Pulmonary artery endothelial cell (primary cell): ENCODE measurements around the gene CLSTN3. TPM values are rescaled to one million over a fixed set of nuclear protein-coding genes. Genes with fewer than 3 reads are reported as not detected.

Experiments used
- DNase-seq: peaks from one replicate; pipeline ENCODE4 v3.0.0-alpha.2; 2011; ENCODE audit warnings: low read depth, low spot score
- total RNA-seq: library from RNA; depleted of rRNA; stranded (reverse); fragments of >200 nt; gene quantifications from 2 replicates; pipeline ENCODE4 v1.2.3, GENCODE V29; 2014

The CLSTN3 gene
- 12.8 and 18.5 TPM in 2 replicates for total RNA-seq

DNA sequence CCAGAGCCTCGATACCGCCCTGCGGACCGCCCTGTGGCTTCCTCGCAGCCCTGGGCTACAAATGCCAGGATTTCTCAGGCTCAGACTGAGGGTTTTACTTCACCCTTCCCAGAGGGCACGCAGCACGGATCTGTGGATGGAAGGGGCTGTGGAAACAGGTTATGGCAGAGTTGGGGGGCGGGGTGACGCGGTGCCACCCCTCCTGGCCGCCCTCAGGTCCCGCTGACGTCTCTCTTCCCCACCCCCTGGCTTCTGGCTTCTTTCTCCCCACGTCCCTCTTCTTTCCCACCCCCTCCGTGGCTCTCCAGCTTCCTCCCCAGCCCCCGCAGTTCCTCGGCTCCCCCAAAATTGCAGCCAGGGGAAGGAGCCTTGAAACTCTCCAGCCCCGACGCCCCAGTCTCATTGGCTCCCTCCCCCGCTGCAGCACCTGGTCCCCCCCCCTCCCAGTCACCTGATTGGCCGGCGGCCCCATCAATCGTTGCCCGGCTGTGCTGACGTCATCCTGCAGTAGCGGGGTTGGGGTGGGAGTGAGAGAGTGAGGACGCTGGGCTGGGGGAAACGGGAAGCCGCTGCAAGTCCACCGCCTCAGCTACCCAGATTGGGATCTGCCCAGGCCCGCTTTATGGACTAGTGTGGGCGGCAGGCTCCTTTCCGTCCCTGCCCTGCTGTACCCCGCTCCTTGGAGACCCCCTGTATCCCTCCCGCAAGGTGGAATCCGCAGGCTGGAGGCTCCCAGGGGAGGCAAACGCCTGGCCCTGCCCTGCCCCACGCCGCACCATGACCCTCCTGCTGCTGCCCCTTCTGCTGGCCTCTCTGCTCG, at the start of gene CLSTN3:
Gene CLSTN3, plus strand, starts transcription at position 500 of the 820 bp plus-strand sequence. Its CDS starts 278 bp downstream, at position 778.
- DNase-seq: peak; percentile 36

DNA sequence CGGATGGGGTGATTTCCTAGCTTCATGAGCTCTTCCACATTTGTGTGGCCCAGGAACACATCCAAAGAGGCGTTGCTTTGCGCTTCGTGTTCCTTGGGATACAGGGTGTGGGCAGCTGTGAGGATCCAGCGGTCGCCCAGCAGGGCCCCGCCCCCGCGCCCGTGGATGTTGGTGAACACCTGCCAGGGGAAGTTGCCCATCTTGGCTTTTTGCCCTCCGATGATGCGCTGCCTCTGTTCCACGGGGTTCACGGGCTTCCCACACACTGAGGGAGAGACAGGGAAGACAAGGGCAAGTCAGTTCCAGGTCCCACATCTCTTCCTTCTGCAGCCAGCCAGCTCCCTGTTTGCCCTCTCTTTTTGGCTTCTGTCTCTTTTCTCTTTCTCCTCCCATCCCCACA, 49.1 kb upstream of the CLSTN3 start:
- DNase-seq: no peak

DNA sequence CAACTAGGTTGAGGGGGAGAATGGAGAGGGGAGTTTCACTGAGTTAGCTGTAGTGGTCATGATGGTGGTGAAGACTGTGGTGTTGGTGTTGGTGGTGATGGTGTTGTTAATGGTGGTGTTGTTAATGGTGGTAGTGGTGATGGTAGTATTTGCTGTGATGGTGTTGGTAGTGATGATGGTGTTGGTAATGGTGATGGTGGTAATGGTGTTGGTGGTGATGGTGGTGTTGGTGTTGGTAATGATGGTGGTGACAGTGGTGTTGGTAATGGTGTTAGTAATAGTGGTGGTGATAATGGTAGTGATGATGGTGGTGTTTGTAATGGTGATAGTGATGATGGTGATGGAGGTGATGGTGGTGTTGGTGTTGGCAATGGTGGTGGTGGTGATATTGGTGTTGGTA, 47.0 kb upstream of the CLSTN3 start:
- no peak for DNase-seq

DNA sequence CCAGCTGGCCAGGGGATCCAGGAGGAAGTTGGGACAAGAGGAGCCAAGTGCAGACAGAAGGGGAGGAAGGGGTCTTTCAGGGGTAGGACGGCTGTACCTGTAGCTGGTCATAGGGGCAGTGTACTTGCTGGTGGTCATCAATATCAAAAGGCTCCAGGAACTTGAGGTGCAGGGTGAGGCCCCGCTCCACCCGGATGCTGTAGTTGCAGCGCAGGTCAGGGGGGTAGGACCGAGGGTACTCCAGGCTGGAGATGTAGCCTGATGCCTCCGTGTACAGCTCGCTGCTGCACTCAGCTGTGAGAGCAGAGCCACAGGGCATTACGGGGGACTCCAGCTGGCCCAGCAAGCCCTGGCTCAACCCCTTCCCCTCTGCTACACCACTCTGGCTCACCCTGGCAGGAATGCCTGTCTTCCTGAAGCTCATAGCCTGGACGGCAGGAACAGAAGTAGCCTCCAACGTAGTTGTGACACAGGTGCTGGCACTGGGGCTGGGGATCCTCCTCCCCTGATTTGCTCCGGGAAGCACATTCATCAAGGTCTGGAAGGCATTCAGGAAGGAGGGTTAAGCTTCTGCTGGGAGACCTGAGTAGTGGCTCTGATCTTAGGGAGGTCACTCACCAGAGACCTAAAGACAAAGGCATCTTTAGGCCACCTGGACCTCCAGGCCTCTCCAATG, 40.8 kb upstream of the CLSTN3 start:
- no peak for DNase-seq

DNA sequence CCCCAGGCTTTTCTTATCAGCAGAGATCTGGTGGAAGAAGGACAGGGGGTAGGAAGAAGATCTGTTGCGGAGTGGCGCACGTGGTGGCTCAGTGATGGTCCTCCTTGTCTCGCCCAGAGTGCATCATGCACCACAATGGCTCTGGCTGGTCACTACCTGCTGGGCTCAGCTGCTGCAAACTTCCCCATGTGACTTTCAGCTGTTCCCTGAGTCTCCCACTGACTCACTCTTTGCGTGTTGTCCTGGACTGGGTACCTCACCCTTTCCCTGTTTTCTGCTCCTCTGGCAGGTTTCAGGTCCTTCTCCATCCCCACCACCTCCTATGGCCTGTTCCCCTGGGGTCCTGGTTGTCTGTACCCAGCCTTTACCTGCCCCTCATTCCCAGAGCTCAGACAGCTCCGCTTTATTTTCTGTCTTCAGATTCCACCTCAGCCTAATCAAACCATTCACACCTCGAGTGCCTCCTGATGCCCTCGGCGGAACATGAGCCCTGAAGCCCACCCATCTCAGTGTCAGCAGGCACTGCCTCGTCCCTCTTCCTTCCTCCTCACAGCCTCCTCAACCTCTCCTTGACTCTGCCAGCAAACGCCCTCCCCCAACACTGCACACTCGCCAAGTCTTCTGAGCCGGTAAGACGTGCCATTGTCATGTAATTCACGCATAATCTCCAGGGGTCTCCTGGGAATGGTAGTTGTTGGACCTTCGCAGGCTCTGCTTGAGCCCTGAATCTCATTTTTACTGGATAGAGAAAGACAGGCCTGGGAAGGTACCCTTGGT, 39.8 kb upstream of the CLSTN3 start:
- DNase-seq: no peak

DNA sequence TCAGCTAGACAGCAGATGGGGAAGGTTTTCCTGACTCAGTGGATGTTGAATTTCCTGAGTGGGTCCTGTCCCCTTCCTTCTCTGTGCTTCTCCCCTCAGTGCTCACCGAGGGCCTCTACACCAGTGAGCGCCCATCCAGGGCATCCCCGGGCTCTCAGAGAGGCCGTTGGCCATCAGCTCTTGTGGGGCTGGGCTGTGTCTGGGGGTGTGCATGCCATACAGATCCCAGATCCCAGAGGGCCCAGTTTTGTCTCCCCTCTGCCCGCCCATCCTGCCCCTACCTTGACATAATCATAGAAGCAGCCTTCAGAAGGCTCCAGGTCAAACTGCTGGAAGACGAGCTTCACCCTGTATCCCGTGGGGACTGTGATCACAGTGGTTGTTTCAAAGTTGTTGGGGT, 39.0 kb upstream of the CLSTN3 start:
- DNase-seq: no peak

DNA sequence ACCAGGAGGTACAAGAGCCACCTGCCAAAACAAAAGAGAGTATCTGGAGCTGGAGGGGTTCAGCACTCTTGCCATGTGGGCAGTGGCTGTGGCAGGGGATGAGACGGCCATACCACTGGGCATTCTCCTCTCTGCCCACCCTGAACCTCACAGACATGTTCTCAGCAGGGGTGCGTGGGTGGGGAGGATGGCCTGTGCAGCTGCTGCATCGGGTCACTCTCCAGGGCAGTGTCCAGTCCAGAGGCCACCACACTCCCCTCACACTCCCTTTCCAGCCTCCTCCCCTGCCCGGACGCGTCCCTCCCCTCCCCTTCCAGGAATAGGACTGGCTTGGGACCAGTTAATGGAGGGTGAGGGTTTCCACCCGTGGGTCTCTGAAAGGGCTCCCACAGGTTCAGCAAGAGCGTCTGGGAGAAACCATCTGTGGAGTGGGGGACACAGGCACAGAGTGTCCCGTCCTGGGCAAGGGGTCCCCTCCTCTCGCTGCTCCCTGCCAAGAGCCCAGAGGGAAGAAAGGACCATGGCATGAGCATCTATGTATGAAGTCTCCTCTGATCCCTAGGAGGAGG, 38.4 kb upstream of the CLSTN3 start:
- no peak for DNase-seq

DNA sequence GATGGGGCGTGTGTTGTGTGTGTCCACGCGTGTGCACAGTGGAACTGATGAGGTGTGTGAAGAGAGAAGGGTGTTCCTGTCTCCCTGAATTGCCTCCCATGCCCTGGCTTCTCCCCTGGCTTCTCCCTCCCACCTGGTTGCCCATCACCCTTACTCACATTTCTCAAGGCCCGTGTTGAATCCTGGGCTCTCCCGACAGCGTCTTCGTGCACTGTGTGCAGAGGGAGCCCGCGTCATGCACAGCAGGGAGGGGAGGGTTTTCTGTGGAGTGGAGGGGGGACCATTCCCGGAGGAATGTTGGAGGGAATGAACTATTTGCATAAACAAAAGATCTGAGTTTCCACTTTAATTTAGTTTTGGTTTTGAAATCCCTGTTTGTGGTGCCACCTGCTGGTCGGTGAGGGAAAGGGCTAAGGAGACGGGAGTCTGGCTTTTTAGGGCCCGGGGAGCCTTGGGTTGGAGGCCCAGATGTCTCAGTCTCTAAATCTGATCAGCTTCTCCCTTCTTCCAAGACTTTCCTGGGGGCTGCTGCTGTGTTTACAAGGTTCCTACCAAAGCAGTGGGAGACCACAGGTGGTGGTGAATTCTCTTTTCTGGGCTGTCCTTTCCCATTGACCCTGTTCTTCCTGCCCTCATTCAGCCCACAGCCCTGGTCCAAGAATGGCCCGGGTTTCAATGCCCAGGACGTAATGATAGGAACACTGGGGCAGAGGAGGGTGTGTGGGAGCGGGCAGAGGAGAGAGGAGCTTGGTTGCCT, 37.8 kb upstream of the CLSTN3 start, which contains the start of gene C1R:
Gene C1R, minus strand, starts transcription at position 217 of the 757 bp plus-strand sequence. Its CDS starts 57 bp downstream, at position 160.
- DNase-seq: no peak

DNA sequence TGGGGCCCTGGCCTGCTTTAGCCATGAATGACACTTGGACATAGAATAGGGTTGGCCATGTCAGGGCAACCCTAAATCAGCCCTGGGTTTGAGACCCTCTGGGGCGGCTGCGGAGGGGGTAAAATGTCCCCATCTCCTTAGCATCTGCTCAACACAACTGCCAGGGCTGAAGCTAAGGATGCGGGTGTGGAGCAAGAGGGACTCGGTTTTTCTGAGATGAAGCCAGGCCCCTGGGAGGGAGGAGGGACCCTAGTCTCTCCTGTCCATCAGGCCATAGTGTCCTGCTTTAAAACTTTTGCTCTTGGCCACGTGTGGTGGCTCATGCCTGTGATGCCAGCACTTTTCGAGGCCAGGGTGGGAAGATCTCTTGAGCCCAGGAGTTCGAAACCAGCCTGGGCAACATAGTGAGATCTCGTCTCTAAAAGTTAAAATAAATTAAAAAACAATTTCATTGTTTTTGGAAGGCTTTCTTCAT, 37.1 kb upstream of the CLSTN3 start:
- DNase-seq: no peak

DNA sequence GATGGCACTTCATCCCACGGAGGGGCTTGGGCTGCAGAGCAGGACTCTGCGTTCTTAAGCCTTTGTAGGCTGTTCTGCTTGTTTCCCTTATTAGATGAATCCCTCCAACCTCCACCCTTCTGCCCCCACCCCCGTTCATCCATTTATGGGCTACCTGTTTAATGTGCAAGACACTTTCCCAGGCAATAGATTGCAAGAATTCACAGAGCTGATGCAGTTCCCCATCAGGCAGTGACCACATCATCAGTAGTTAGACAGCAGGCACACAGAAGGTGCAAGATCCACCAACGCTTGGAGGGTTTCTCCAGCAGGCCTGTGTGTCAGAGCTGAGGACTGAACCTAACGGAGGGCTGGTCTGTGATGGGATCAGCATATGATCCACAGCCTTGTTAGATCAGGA, 36.7 kb upstream of the CLSTN3 start:
- no peak for DNase-seq

DNA sequence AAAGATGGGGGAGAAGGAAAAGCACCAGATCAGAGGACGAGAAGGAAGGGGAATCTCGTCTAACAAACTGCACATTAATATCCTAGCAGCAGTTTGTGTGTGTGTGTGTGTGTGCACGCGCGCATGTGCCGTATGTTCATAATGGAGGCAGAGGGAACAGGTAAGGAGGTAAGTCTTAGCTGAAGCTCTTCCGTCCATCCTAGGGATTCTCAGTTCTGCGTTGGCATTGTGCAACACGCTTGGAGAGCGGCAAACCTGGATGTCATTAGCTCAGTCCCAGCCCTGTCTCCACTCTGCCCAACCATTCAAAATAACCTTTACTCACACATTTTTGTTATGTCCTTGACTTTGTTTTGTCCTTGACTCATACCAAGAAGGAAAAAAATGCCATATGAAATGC, 36.3 kb upstream of the CLSTN3 start:
- no peak for DNase-seq

DNA sequence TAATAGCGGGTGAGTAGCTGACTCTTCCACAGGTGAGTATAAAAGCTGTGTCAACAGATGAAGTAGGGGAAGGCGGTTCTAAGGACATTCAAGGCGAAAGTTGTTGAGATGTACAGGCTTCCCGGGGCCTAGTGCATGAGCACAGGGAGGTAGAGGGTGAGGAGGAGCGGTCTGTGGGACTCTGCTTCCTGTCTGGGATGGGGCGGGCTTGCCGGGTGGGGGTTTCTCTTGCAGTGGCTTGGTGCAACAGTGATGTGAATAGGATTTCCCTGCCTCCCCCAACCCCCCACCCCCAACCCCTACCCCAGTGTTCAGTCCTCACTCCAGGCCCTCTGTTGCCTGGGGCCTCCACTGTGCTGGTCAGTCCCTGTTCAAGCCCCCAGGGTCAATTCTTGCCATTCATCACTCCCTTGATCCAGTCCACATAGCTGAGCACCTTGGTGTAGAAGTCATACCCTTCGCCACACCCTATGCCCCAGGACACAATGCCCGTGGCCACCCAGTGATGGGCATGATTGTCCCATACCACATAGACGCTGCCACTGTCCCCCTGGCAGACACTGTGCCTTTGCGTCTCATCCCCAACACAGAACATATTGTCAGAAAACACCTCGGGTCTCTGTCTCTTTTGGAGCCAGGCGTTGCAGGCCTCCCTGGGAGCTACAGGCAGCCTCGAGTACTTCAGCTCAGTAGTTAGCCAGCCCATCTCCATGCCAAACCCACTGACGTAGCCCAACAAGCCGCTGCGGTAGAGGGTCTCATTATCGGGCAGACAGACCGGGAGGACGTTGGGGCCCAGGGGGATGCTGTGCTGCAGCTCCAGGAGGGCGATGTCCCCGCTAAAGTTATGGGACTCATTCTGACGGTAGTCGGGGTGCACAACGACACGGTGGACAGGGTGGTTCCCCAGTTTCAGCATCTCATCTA, 33.9 kb upstream of the CLSTN3 start:
- no peak for DNase-seq

DNA sequence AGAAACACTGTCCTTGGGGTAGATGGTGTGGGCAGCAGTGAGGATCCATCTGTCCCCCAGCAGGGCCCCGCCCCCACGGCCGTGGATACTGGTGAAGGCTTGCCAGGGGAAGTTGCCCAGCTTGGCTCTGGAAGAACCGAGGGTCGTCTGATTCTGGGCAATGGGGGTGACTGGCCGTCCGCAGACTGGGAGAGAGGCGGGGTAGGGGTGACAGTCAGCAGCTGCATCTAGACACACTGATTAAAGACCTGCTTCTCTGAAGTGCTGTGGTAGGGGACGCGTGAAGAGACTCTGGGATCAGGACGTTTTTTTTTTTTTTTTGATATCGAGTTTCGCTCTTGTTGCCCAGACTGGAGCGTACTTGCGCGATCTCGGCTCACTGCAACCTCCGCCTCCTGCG, 33.2 kb upstream of the CLSTN3 start:
- DNase-seq: no peak

DNA sequence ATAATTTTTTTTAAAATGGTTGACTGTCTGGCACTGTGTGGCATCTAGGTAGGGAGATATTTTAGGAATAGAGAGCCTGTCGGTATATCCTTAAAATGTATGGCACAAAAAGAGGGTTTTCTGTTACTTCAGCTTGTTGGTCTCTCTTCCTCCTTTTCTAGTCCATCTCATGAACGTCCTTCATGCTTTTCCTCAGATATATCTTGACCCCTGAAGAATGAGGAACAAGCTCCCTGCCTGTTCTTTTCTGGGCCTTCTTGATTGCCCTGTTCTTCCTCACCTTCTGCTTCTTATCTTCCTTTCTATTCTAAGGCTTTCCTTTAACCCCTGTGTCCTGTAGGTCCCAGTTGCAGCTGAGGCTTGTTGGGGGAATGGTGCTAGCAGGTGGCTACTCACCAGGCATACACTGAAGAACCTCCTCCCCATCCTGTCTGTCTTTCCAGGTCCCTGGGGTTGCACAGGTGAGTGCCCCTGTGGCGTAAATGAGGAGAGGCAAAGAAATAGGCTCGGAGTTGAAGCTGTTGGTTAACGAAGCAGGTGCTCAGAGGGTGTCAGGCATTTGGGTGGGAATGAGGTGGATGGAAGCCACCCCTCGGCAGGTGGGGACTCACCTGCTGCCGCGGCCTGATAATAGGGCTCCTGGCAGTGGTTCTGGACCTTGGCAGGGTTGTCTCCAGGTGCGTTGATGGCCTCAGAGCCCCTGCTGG, 30.7 kb upstream of the CLSTN3 start:
- no peak for DNase-seq

DNA sequence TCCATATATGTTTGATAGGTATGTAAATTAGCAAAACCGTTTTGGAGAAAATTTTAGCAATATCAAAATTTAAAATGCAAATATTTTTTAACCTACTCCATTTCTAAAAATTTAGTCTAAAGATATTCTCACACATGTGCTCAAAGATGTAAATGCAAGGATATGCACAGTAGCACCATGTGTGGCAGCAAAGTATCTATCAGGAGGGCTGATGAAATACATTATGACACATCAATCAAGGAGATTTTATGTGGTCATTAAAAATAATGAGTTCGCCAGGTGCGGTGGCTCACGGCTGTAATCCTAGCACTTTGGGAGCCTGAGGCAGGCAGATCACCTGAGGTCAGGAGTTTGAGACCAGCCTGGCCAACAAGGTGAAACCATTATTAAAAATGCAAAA, 29.9 kb upstream of the CLSTN3 start:
- no peak for DNase-seq

DNA sequence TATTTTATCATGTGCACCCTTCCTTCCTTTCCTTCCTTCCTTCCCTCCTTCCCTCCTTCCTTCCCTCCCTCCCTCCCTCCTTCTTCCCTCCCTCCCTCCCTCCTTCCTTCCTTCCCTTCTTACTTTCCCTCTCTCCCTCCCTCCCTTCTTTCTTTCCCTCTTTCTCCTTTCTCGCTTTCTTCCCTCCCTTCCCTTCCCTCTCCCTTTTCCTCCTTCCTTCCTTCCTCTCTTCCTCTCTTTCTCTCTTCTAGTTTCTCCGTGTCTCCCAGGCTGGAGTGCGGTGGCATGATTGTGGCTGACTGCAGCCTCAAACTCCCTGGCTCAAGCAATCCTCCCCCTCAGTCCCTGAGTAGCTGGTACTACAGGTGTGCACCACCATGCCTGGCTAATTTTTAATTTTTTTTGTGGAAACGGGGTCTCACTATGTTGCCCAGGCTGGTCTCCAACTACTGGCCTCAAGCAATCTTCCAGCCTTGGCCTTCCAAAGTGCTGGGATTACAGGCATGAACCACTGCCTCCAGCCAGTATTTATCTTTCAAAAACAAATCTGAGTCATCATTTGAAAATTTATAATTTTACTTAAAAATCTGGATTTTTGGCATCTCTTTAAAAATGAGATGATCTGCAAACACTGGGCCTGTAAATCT, 29.0 kb upstream of the CLSTN3 start:
- DNase-seq: no peak

DNA sequence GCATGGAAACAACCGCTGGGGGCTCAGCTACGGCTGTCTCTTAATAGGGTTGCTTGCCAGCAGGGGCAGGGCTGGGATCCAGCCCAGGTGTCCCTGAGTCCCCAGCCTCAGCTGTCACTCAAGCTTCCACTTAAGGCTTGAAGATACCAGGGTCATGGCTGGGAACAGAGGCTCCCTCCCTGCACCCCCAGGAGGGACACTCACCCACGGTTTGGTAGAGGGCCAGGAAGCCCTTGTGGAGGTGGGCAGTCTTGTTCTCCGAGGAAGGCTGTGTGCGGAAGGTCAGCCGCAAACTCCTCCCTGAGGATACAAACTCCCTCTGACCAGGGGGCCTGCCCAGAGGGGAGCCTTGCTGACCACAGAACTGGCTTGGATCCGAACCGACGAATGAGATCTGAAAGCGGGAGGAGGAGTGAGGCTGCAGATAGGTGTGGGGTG, 28.5 kb upstream of the CLSTN3 start:
- no peak for DNase-seq

DNA sequence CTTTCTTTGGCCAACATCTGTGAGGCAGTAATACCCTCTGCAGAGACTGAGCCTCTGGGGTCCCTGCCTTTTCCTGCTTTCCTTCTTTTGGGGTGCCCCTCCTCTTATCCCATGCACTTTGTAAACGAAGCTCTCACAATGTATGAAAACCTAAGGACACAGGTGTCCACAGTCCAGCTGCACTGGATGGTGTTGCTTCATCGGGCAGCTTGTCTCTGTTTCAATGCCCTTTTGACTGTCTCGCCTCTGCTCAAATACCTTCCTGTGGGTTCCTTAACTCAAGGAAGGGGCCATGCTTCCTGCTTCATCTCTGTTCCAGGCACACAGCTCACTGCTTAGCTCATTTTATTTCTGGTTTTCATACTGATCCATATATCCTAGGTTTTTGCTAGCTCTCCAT, 27.6 kb upstream of the CLSTN3 start:
- DNase-seq: no peak
